Bronchial epithelial cell (primary cell): ENCODE results near the gene ANK3. TPM values are rescaled to one million over a fixed set of nuclear protein-coding genes. Genes with fewer than 3 reads are reported as not detected.

ENCODE experiments used
- DNase-seq: peaks from one replicate; pipeline ENCODE4 v3.0.0-alpha.2; 2010; ENCODE audit warnings: low read depth
- FAIRE-seq: peaks from 2 replicates; lab custom pipeline; 2011; peaks lifted over from hg19 to GRCh38; lab: Jason Lieb, UNC
- H3K27me3 ChIP-seq: 2 replicates; pipeline ENCODE4 v1.5.1; 2011; ENCODE audit warnings: low read length; ENCODE audit not compliant: control insufficient read depth, insufficient read depth
- H3K36me3 ChIP-seq: 2 replicates; pipeline ENCODE4 v1.5.1; 2011; ENCODE audit warnings: low read length; ENCODE audit not compliant: control insufficient read depth, insufficient read depth
- H3K4me3 ChIP-seq: 2 replicates; pipeline ENCODE4 v1.5.1; 2011; ENCODE audit warnings: mild to moderate bottlenecking, low read depth, low read length, control low read depth
- total RNA-seq: library from RNA; depleted of rRNA; stranded (reverse); fragments of >200 nt; gene quantifications from 2 replicates; pipeline ENCODE4 v1.2.1, GENCODE V29; 2014
- TF ChIP-seq, protein P1 (sequence below): IDR thresholded peaks from 2 replicates; pipeline ENCODE4 v1.5.1; 2011; ENCODE audit warnings: mild to moderate bottlenecking, moderate library complexity, low read length, control low read depth, inconsistent platforms; ENCODE audit not compliant: insufficient read depth, severe bottlenecking

The ANK3 gene
- total RNA-seq, 1 donor from 2014 or later, result 7.9 TPM

DNA sequence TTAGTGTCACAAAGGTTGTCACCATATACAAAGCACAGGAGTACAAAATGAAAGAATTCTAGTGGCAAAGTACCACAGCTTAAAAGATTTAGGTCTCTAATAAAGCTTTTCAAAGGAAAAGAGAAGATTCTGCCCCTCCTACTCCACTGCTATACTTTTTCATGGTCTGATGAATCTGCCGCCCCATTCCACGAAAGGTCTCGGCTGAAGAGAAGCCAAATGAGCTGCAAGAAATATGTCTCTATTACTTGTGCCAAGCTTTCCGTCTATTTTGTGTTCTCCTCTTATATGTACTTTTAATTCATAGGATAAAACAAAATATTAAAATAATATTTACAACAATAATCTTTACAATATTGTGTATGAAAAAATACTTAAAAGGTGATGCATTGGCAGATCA, 222.6 kb downstream of the ANK3 start:
- Histone ChIP-seq H3K4me3 (no peak overlapping the region), H3K27me3 (no peaks in the 10 kb centered on the region), H3K36me3 (no peaks in the 10 kb centered on the region)
- TF ChIP-seq, protein P1, sequence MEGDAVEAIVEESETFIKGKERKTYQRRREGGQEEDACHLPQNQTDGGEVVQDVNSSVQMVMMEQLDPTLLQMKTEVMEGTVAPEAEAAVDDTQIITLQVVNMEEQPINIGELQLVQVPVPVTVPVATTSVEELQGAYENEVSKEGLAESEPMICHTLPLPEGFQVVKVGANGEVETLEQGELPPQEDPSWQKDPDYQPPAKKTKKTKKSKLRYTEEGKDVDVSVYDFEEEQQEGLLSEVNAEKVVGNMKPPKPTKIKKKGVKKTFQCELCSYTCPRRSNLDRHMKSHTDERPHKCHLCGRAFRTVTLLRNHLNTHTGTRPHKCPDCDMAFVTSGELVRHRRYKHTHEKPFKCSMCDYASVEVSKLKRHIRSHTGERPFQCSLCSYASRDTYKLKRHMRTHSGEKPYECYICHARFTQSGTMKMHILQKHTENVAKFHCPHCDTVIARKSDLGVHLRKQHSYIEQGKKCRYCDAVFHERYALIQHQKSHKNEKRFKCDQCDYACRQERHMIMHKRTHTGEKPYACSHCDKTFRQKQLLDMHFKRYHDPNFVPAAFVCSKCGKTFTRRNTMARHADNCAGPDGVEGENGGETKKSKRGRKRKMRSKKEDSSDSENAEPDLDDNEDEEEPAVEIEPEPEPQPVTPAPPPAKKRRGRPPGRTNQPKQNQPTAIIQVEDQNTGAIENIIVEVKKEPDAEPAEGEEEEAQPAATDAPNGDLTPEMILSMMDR, result no peak
- FAIRE-seq (no peak), DNase-seq (no peak)

DNA sequence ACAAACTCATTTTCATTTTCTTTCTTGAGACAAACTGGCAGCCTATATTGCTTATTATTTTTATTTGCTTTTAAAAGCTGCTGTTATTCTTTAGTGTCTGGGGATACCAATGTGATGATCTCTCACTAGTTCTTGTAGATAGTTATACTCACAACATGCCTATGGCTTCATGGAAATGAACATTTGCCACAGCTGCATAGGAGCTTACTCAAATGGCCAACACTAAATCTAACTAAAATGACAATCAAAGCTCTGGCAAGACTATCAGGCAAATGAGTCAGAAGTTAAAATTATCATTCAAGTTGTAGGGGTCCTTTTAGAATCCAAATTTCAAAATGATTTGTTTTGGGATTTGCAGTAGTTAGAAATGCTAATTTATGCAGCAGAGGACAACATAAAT, 225.9 kb downstream of the ANK3 start:
- TF ChIP-seq, protein P1, result no peak
- Histone ChIP-seq H3K36me3 (no peaks in the 10 kb centered on the region), H3K27me3 (no peaks in the 10 kb centered on the region), H3K4me3 (no peak overlapping the region)
- FAIRE-seq, result no peak
- no peak for DNase-seq

DNA sequence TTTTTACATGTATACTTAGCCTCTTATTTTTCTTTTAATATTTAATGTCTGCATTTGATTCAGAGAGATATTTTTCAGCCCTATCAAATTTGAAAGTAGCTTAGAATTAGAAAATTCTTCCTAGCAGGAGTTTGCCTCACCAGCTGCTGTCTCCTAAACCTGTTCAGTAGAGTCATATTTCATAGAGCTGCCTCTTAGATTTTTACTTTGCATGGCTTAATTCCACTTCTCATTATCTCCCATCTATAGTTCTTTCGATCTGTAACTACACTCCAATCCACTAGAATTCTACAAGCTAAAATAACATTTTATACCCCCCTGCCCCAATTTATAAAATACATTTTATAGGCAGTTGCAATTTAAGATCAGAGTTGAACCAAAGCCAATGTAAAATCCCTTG, 227.0 kb downstream of the ANK3 start:
- TF ChIP-seq, protein P1, result no peak
- DNase-seq (no peak), FAIRE-seq (no peak)
- Histone ChIP-seq H3K36me3 (no peaks in the 10 kb centered on the region), H3K27me3 (no peaks in the 10 kb centered on the region), H3K4me3 (no peak overlapping the region)

DNA sequence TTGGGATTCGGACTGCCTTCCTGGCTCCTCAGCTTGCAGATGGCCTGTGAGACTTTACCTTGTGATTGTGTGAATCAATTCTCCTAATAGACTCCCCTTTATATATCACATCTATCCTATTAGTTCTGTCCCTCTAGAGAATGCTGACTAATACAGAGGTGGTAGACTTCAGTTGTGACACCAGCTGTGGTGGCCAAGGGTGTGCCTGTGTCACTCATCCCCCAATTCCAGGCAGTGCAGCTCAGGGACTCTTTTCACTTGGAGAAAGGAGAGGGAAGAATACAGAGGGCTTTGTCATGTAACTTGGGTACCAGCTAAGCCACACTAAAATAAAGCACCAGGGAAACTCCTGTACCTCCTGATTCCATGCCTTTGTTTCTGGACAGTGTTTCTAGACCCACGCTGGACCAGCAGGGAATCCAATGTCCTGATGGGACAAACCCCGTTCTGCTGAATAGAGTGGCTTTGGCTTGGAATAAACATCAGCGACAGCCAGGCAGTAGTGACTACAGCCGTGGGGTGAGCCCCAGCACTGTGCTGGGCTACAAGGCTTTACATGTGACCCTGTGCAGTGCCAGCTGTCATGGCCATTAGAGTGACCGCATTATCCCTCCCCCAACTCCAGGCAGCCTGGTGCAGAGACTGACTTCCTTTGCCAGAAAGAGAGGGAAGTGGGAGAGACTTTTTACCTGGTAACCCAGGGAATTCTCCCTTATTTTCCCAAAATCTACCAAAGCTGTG, 233.6 kb downstream of the ANK3 start:
- H3K27me3 ChIP-seq, result no peaks in the 10 kb centered on the region
- TF ChIP-seq, protein P1, result no peak
- H3K4me3 ChIP-seq, result no peak overlapping the region
- FAIRE-seq, result no peak
- no peak for DNase-seq
- no peaks in the 10 kb centered on the region for H3K36me3 ChIP-seq

DNA sequence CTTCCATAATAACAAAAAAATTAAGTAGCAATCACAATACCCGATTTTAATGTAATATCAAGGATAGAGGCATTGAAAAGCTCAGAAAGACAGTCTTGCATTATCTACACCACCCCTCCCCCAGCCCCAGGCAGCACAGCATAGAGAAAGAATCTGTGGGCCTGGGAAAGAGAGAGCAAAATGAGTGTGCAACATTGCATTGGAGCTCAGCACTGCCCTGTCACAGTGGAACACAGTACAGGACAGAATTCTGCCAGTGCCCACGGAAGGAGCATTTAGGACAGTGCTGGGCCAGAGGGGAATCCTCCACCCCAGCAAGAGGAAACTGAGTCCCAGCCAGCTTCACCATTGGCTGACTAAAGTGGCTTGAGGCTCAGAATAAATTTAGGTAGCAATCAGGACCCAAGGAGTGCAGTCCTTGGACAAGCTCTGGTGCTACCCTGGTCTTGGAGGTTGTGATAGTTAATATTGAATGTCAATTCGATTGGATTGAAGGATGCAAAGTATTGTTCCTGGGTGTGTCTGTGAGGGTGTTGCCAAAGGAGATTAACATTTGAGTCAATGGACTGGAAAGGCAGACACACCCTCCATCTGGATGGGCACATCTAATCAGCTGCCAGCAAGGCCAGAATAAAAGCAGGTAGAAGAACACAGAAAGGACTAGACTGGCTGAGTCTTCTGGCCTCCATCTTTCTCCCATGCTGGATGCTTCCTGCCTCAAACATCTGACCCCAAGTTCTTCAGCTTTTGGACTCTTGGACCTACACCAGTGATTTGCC, 234.4 kb downstream of the ANK3 start:
- TF ChIP-seq, protein P1, result no peak
- Histone ChIP-seq H3K27me3 (no peaks in the 10 kb centered on the region), H3K36me3 (no peaks in the 10 kb centered on the region), H3K4me3 (no peak overlapping the region)
- FAIRE-seq (no peak), DNase-seq (no peak)
